ENCODE data around the gene MTUS2. TPM values are rescaled to one million over a fixed set of nuclear protein-coding genes. Genes with fewer than 3 reads are reported as not detected.

MTUS2 gene
- total and polyA plus RNA-seq, 10 of the 15 experiments (the other 5 are each of a cell fraction or from before 2014, with no cell fraction given) = under 0.01 to 0.05 (median 0.02) TPM; not detected in 6

DNA sequence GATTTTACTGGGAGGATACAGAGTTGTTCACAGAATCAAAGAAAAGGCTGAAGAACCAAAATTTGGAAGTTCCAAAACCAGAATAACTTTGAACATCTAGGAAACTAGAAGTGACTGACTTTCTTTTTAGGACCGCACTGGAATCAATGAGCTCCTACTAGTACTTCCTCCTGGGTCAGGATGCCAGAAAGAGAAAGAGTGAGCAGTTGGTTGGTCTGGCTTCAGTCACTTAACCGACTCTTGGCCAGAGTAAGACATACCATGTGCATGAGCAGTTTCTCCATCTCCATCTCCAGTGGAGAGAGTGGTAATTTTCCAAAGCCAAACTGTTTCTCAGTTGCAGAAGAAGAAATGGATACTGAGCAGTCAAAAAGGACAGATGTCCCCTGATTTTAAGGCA lies 27.1 kb upstream of the MTUS2 start (continued):
- TF ChIP-seq, protein P1, sequence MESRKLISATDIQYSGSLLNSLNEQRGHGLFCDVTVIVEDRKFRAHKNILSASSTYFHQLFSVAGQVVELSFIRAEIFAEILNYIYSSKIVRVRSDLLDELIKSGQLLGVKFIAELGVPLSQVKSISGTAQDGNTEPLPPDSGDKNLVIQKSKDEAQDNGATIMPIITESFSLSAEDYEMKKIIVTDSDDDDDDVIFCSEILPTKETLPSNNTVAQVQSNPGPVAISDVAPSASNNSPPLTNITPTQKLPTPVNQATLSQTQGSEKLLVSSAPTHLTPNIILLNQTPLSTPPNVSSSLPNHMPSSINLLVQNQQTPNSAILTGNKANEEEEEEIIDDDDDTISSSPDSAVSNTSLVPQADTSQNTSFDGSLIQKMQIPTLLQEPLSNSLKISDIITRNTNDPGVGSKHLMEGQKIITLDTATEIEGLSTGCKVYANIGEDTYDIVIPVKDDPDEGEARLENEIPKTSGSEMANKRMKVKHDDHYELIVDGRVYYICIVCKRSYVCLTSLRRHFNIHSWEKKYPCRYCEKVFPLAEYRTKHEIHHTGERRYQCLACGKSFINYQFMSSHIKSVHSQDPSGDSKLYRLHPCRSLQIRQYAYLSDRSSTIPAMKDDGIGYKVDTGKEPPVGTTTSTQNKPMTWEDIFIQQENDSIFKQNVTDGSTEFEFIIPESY (IDR thresholded peaks at IDR 0.05) = no peak
- TF ChIP-seq TBL1XR1 (IDR thresholded peaks at IDR 0.05; ENCODE audit: low read depth, low read length) (no peak), GABPA (IDR thresholded peaks at IDR 0.05; ENCODE audit: low read depth) (no peak)

DNA sequence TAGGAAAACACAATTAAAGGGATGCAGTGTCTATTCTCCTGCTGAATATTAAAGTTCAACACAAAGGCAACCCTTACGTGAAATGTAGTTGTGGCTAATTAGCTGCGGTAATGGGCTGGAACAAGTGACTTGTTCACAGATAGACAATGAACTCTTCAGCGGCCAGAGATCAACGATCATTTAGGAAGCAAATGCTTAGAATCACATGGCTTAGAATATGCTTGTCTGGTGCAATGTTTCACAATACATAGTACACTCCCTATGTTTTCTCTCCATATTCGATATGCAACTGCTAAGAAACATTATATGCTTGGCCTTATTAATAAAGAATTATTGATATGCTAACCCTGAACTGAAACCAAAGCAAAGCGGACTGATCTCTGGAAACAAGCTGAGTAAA lies 25.7 kb upstream of the MTUS2 start:
- DNase-seq (ENCODE audit: low read depth, low spot score) (no peak), ATAC-seq (no peak), FAIRE-seq (no peak)
- Histone ChIP-seq H3K4me2 (ENCODE audit: control insufficient read depth, insufficient read depth) (no peak overlapping the region), H2AFZ (ENCODE audit: control insufficient read depth, low read depth, low read length) (no peak overlapping the region), H3K9ac (ENCODE audit: control insufficient read depth, insufficient read depth, low read length) (no peak overlapping the region), H3K4me1 (ENCODE audit: control insufficient read depth, insufficient read depth, low read length) (no peaks in the 10 kb centered on the region), H3K27me3 (replicated peaks in 1 of 2; ENCODE audit: control insufficient read depth in 2 of 2, insufficient read depth in 2 of 2, low read length in 1 of 2) (no peaks in the 10 kb centered on the region; a peak in 1 of 4 replicates), H4K20me1 (ENCODE audit: control insufficient read depth, insufficient read depth) (no peaks in the 10 kb centered on the region), H3K4me3 (no peak overlapping the region), H3K27ac (ENCODE audit: control insufficient read depth, insufficient read depth) (no peak overlapping the region), H3K9me3 (replicated peaks; ENCODE audit: control insufficient read depth, insufficient read depth, low read length) (no peaks in the 10 kb centered on the region), H3K79me2 (ENCODE audit: control insufficient read depth, insufficient read depth, low read length) (no peaks in the 10 kb centered on the region), H3K36me3 (ENCODE audit: control insufficient read depth in 2 of 2, insufficient read depth in 2 of 2, low read length in 1 of 2) (no peaks in the 10 kb centered on the region)
- RAD21 ChIA-PET (ENCODE audit: unreplicated experiment) = interaction anchor here (0.9 to 2.9 kb wide), 3 partner anchors 115 to 263 kb away, joined by 4 to 12 read pairs (median 4); no protein-coding TSS in a partner anchor
- intact Hi-C loops (cut with micrococcal nuclease; ENCODE audit: unreplicated experiment) = no loop called here
- in situ Hi-C loops (cut with MboI) = no loop called here
- SMC1A ChIA-PET (ENCODE audit: uncharacterized antibody, unreplicated experiment) = interaction anchor here (0.9 to 3.8 kb wide), 5 partner anchors 43 to 964 kb away, joined by 3 to 28 read pairs (median 4); no protein-coding TSS in a partner anchor
- WGBS (ENCODE audit: insufficient coverage, insufficient replicate concordance, low lambda C conversion rate, missing lambda C conversion rate) = 74% methylated on average over 6 of the region's 6 CpGs
- CTCF ChIA-PET = interaction anchor here (0.8 to 1.5 kb wide), 6 partner anchors 39 to 473 kb away, joined by 3 to 4 read pairs (median 3); no protein-coding TSS in a partner anchor
- POLR2A ChIA-PET = no interaction called here
- BruUV-seq (replicated peaks) = no TSS peak
- TF ChIP-seq MEF2A (IDR thresholded peaks at IDR 0.05; ENCODE audit: insufficient read depth, low read depth, low read length) (no peak), TAF1 (IDR thresholded peaks at IDR 0.05; ENCODE audit: borderline replicate concordance, low read depth, low read length) (no peak), YBX1 (IDR thresholded peaks at IDR 0.05) (no peak), SUPT20H (IDR thresholded peaks at IDR 0.05; ENCODE audit: borderline replicate concordance, control insufficient read depth, low read depth, low read length) (no peak), SMC3 (IDR thresholded peaks at IDR 0.05; ENCODE audit: borderline replicate concordance, low read length) (no peak), BACH1 (IDR thresholded peaks at IDR 0.05; ENCODE audit: borderline replicate concordance) (no peak), POLR2AphosphoS5 (IDR thresholded peaks at IDR 0.05; ENCODE audit: low read length) (no peak)
- TF ChIP-seq, protein P2, sequence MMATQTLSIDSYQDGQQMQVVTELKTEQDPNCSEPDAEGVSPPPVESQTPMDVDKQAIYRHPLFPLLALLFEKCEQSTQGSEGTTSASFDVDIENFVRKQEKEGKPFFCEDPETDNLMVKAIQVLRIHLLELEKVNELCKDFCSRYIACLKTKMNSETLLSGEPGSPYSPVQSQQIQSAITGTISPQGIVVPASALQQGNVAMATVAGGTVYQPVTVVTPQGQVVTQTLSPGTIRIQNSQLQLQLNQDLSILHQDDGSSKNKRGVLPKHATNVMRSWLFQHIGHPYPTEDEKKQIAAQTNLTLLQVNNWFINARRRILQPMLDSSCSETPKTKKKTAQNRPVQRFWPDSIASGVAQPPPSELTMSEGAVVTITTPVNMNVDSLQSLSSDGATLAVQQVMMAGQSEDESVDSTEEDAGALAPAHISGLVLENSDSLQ (IDR thresholded peaks at IDR 0.05) = no peak
- TF ChIP-seq, protein P3, sequence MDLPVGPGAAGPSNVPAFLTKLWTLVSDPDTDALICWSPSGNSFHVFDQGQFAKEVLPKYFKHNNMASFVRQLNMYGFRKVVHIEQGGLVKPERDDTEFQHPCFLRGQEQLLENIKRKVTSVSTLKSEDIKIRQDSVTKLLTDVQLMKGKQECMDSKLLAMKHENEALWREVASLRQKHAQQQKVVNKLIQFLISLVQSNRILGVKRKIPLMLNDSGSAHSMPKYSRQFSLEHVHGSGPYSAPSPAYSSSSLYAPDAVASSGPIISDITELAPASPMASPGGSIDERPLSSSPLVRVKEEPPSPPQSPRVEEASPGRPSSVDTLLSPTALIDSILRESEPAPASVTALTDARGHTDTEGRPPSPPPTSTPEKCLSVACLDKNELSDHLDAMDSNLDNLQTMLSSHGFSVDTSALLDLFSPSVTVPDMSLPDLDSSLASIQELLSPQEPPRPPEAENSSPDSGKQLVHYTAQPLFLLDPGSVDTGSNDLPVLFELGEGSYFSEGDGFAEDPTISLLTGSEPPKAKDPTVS (IDR thresholded peaks at IDR 0.05; ENCODE audit: low read depth, low read length) = no peak
- TF ChIP-seq, protein P1 (IDR thresholded peaks at IDR 0.05) = no peak
- TF ChIP-seq, protein P4, sequence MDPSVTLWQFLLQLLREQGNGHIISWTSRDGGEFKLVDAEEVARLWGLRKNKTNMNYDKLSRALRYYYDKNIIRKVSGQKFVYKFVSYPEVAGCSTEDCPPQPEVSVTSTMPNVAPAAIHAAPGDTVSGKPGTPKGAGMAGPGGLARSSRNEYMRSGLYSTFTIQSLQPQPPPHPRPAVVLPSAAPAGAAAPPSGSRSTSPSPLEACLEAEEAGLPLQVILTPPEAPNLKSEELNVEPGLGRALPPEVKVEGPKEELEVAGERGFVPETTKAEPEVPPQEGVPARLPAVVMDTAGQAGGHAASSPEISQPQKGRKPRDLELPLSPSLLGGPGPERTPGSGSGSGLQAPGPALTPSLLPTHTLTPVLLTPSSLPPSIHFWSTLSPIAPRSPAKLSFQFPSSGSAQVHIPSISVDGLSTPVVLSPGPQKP (IDR thresholded peaks at IDR 0.05; ENCODE audit: low read depth, low read length) = no peak
